PC-3 (cell line): ENCODE measurements around the gene PAN3. TPM values are rescaled to one million over a fixed set of nuclear protein-coding genes. Genes with fewer than 3 reads are reported as not detected.

Source experiments
- ATAC-seq: fragments of 200-7000 bp; cut with Tn5 transposase; 2 replicates; pipeline ENCODE4 v1.9.1; 2020; ENCODE audit warnings: mild to moderate bottlenecking, moderate library complexity
- BruUV-seq: library from RNA; stranded (reverse); fragments of 400-500 nt; replicated peaks from 2 replicates; lab custom pipeline; 2021; lab: Mats Ljungman, UMichigan
- CTCF ChIA-PET: fragments of 300-600 bp; sonication (Branson Sonifier 250); formaldehyde crosslinking; loops from one replicate; lab custom pipeline; 2022; ENCODE audit warnings: antibody characterized with exemption; lab: Charles Lee
- POLR2A ChIA-PET: fragments of 300-600 bp; sonication (Branson Sonifier 250); formaldehyde crosslinking; loops from one replicate; lab custom pipeline; 2022; ENCODE audit warnings: antibody characterized with exemption; ENCODE audit not compliant: unreplicated experiment; lab: Charles Lee
- DNase-seq: peaks from one replicate; pipeline ENCODE4 v3.0.0-alpha.2; 2015
- H2AFZ ChIP-seq: fragments of 300-600 bp; sonication (generic); 2 replicates; pipeline ENCODE4 v1.6.0; 2016; ENCODE audit warnings: antibody characterized with exemption, low read length
- H3F3A ChIP-seq: fragments of 300-600 bp; sonication (generic); one replicate; pipeline ENCODE4 v1.6.0; 2017; ENCODE audit warnings: antibody characterized with exemption, low read length, control low read depth, mild to moderate bottlenecking; ENCODE audit not compliant: unreplicated experiment
- H3K27ac ChIP-seq: fragments of 300-600 bp; sonication (generic); 2 replicates; pipeline ENCODE4 v1.5.1; 2016; ENCODE audit warnings: mild to moderate bottlenecking, low read length
- H3K27me3 ChIP-seq: fragments of 300-600 bp; sonication (generic); 2 replicates; pipeline ENCODE4 v1.6.1; 2016; ENCODE audit warnings: low read length, mixed read lengths
- H3K36me3 ChIP-seq: fragments of 300-600 bp; sonication (generic); 2 replicates; pipeline ENCODE4 v1.6.1; 2016; ENCODE audit warnings: low read depth, mixed run types, low read length, mixed read lengths
- H3K4me1 ChIP-seq: fragments of 300-600 bp; sonication (generic); 2 replicates; pipeline ENCODE4 v1.5.1; 2016; ENCODE audit warnings: low read length; ENCODE audit not compliant: insufficient read depth
- H3K4me2 ChIP-seq: fragments of 300-600 bp; sonication (generic); 2 replicates; pipeline ENCODE4 v1.6.0; 2016; ENCODE audit warnings: low read length
- H3K4me3 ChIP-seq: fragments of 300-600 bp; sonication (generic); 2 replicates; pipeline ENCODE4 v1.5.1; 2016; ENCODE audit warnings: mild to moderate bottlenecking, low read length, mixed read lengths
- H3K79me2 ChIP-seq: fragments of 300-600 bp; sonication (generic); 2 replicates; pipeline ENCODE4 v1.6.1; 2017; ENCODE audit warnings: low read length, mixed read lengths
- H3K9ac ChIP-seq: fragments of 300-600 bp; sonication (generic); 2 replicates; pipeline ENCODE4 v1.6.0; 2016; ENCODE audit warnings: mild to moderate bottlenecking, low read length
- H3K9me2 ChIP-seq: fragments of 300-600 bp; sonication (generic); replicated peaks from 2 replicates; pipeline ENCODE4 v1.6.1; 2016; ENCODE audit warnings: mixed run types, low read length, mixed read lengths
- H3K9me3 ChIP-seq: fragments of 300-600 bp; sonication (generic); 2 replicates; pipeline ENCODE4 v1.6.1; 2016; ENCODE audit warnings: low read length, mixed read lengths
- H4K20me1 ChIP-seq: fragments of 300-600 bp; sonication (generic); 2 replicates; pipeline ENCODE4 v1.6.1; 2016; ENCODE audit warnings: low read length, mixed read lengths
- EZH2 ChIP-seq: fragments of 300-600 bp; sonication (generic); IDR thresholded peaks from one replicate; pipeline ENCODE4 v1.6.1; 2017; ENCODE audit warnings: antibody characterized with exemption, mild to moderate bottlenecking, low read length; ENCODE audit not compliant: unreplicated experiment
- EZH2phosphoT487 ChIP-seq: fragments of 300-600 bp; sonication (generic); IDR thresholded peaks from 2 replicates; pipeline ENCODE4 v1.6.1; 2018; ENCODE audit warnings: mild to moderate bottlenecking, antibody characterized with exemption, low read length, borderline replicate concordance
- intact Hi-C: fragments of 100-400 bp; cut with micrococcal nuclease; formaldehyde crosslinking; loops from 2 replicates; pipeline ENCODE4 v1.9.0; 2023
- total RNA-seq: library from RNA; depleted of rRNA; stranded (reverse); fragments of >200 nt; gene quantifications from 2 replicates; pipeline ENCODE4 v1.2.3, GENCODE V29; 2014
- TF ChIP-seq, protein P1 (sequence below): fragments of 300-600 bp; sonication (generic); conservative IDR thresholded peaks from 2 replicates; pipeline ENCODE4 v1.5.1; 2017; ENCODE audit warnings: antibody characterized with exemption, low read depth, mild to moderate bottlenecking, low read length

The PAN3 gene
- total RNA-seq, 1 experiment from 2014 or later = 14.6 TPM

- DNase-seq (no peak), ATAC-seq (no peak)
- intact Hi-C loops = no loop called here
- Histone ChIP-seq H4K20me1 (peaks cover 24% of the 10 kb centered on the region), H3K36me3 (no peaks in the 10 kb centered on the region), H3K9me2 (no peaks in the 10 kb centered on the region), H3K27me3 (no peaks in the 10 kb centered on the region), H3K27ac (no peak overlapping the region), H3K79me2 (peaks cover 58% of the 10 kb centered on the region), H3K4me1 (peaks cover 18% of the 10 kb centered on the region), H3K4me2 (no peak overlapping the region), H3K4me3 (no peak overlapping the region), H3K9me3 (no peaks in the 10 kb centered on the region), H3F3A (no peaks in the 10 kb centered on the region), H3K9ac (no peak overlapping the region), H2AFZ (no peak overlapping the region)
- no TSS peak for BruUV-seq
- ChIA-PET CTCF (no interaction called here), POLR2A (no interaction called here)
- TF ChIP-seq, protein P1, sequence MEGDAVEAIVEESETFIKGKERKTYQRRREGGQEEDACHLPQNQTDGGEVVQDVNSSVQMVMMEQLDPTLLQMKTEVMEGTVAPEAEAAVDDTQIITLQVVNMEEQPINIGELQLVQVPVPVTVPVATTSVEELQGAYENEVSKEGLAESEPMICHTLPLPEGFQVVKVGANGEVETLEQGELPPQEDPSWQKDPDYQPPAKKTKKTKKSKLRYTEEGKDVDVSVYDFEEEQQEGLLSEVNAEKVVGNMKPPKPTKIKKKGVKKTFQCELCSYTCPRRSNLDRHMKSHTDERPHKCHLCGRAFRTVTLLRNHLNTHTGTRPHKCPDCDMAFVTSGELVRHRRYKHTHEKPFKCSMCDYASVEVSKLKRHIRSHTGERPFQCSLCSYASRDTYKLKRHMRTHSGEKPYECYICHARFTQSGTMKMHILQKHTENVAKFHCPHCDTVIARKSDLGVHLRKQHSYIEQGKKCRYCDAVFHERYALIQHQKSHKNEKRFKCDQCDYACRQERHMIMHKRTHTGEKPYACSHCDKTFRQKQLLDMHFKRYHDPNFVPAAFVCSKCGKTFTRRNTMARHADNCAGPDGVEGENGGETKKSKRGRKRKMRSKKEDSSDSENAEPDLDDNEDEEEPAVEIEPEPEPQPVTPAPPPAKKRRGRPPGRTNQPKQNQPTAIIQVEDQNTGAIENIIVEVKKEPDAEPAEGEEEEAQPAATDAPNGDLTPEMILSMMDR = no peak
- TF ChIP-seq EZH2phosphoT487 (no peak), EZH2 (no peak)
Measured at GRCh38 chr13:28171266-28171665, 32.9 kb downstream of the PAN3 start.

DNA sequence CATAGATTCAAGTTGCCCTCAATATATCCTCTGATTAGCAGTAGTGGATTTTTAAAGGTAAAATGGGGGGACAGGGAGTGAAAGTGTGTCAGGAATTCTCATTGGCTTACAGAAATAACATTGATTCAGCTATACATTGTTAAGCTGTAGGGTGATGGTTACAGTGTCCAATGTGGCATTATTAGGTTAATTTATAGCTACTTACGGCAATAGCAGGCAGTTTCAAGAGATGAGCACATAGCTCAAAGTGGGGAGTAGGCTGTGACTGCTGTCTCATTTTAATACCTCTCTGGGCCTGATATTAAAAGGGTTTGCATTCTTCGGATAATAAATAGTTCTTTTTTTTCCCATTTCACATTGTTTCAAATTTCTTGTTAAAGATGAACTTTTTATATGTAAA, 34.6 kb downstream of the PAN3 start:
- Histone ChIP-seq H2AFZ (no peak overlapping the region), H3K4me1 (peaks cover 26% of the 10 kb centered on the region), H4K20me1 (peaks cover 20% of the 10 kb centered on the region), H3K9me2 (no peaks in the 10 kb centered on the region), H3F3A (no peaks in the 10 kb centered on the region), H3K27me3 (no peaks in the 10 kb centered on the region), H3K27ac (no peak overlapping the region), H3K36me3 (no peaks in the 10 kb centered on the region), H3K9me3 (no peaks in the 10 kb centered on the region), H3K79me2 (peaks cover 45% of the 10 kb centered on the region), H3K9ac (no peak overlapping the region), H3K4me3 (no peak overlapping the region), H3K4me2 (0 out of 2 replicates have a peak overlapping the region, but pooled peaks have one; percentile 48)
- intact Hi-C loops = no loop called here
- POLR2A ChIA-PET = no interaction called here
- DNase-seq (no peak), ATAC-seq (no peak)
- no TSS peak for BruUV-seq
- CTCF ChIA-PET = interaction anchor here (0.6 kb wide), 1 partner anchor 113 kb away, joined by 6 read pairs; no protein-coding TSS in a partner anchor
- TF ChIP-seq EZH2 (no peak), EZH2phosphoT487 (no peak)

GRCh38 chr13:28173793-28174192, 35.4 kb downstream of the PAN3 start:
- Histone ChIP-seq H3K27ac (peak overlapping the region; percentile 65), H3K36me3 (no peaks in the 10 kb centered on the region), H3K4me2 (peak overlapping the region; percentile 48), H3K9me3 (no peaks in the 10 kb centered on the region), H3K4me1 (peaks cover 26% of the 10 kb centered on the region), H4K20me1 (peaks cover 20% of the 10 kb centered on the region), H3F3A (no peaks in the 10 kb centered on the region), H3K9me2 (no peaks in the 10 kb centered on the region), H3K79me2 (peaks cover 41% of the 10 kb centered on the region), H3K27me3 (no peaks in the 10 kb centered on the region), H3K4me3 (no peak overlapping the region), H2AFZ (no peak overlapping the region), H3K9ac (no peak overlapping the region)
- POLR2A ChIA-PET = no interaction called here
- intact Hi-C loops = no loop called here
- no TSS peak for BruUV-seq
- CTCF ChIA-PET = no interaction called here
- ATAC-seq (peak; percentile 45; the same call in 1 of the 2 replicates), DNase-seq (peak; percentile 76)
- TF ChIP-seq, protein P1 = no peak
- TF ChIP-seq EZH2 (no peak), EZH2phosphoT487 (no peak)
